ENCODE measurements around the gene P2RX7.

Gene P2RX7

DNA sequence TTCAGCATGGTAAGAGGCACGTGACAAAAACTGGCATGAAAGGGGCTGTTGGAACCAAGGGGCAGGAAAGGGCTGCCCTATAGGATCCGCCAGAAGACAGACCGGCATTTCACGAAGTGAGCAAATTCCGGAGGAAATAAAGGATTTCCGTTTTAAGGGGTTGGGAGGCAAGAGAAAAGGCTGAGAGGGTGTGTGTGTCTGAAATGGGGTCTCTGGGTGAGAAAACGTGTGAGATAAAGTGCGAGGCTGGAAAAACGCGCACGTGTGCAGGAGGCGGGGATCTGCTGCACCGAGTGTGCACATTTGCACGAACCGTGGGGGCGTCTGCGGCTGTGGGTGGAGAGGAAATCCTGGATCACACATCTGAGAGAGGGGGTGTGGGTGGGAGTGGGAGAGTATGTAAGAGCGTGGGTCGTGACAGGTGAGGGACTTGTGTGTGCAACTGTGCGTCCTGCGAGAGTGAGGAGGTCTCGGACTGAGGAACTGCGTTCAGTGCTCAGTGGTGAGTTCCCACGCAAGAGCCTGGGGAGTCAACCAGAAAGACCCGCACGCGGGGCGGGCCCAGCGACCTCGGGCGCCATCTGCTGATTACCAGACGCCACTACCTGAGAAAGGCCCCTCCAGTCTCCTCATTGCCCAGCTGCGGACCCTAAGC, 37.0 kb upstream of the P2RX7 start:
- H3K4me1 Mint-ChIP-seq = peaks cover 11 to 27% of the 10 kb centered on the region in 2 donors
- ATAC-seq (replicated peaks) (peak; percentile 91 to 95), DNase-seq (peak; percentile 71)
- peaks cover 1 to 5% of the 10 kb centered on the region in 2 donors for H3K36me3 Mint-ChIP-seq
- H3K27ac Mint-ChIP-seq = peak overlapping the region; percentile 80
- H3K9me3 Mint-ChIP-seq = peaks cover 0 to 2% of the 10 kb centered on the region in 2 donors
- peaks cover 9 to 13% of the 10 kb centered on the region in 2 donors for H3K27me3 Mint-ChIP-seq
- peak overlapping the region; percentile 67 to 76 for H3K4me3 Mint-ChIP-seq

DNA sequence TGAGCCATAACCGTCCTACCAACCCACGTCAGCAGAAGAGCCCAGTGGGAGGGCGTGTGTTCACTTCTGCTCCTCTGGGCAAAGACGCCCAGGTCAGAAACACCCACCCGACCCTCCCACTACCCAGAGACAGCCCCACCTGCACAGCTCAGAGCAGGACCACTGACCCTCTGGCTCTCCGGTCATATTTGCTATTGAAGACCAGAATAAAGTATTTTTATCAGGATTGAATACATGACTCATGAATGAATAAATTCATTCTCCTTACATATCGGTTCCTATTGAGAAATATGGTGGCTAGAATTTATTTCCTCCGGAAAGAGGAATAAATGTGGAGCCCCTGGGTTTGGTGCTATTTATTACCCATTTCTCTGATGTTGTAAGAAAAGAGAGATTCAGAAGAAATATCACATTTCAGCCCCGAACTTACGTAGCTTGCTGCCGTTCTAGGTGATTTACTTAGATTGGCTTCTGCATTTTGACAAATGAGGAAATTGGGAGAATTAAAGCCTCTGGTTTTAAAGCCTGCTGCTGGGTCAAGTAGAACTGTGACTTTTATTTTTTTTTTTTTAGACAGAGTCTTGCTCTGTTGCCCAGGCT, 36.4 kb upstream of the P2RX7 start:
- Mint-ChIP-seq H3K9me3 (peaks cover 0 to 2% of the 10 kb centered on the region in 2 donors), H3K27ac (peak overlapping the region; percentile 80)
- no peak for DNase-seq

DNA sequence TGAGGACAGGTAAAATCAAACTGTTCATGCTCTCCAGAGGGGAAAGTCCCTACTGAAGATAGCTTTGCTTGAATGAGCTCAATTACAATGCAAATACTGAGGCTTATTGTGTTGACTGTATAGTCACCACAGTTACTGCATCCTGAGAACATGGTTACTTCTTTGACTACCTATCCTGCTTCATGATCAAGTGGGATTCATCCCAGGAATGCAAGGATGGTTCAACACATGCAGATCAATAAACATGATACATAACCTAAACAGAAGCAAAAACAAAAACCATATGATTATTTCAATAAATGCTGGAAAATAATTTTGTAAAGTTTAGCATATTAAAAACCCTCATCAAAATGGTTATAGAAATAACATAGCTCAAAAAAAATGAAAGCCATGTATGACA, 32.9 kb upstream of the P2RX7 start:
- peaks cover 1 to 5% of the 10 kb centered on the region in 2 donors for H3K36me3 Mint-ChIP-seq
- no peak for DNase-seq
- H3K27me3 Mint-ChIP-seq = peaks cover 9 to 13% of the 10 kb centered on the region in 2 donors
- ATAC-seq (replicated peaks) = no peak
- H3K4me3 Mint-ChIP-seq = no peak overlapping the region
- H3K4me1 Mint-ChIP-seq = peaks cover 7 to 17% of the 10 kb centered on the region in 2 donors
- peaks cover 0 to 2% of the 10 kb centered on the region in 2 donors for H3K9me3 Mint-ChIP-seq
- no peak overlapping the region for H3K27ac Mint-ChIP-seq

More for the DNA sequence above, 36.4 kb upstream of the P2RX7 start:
- Mint-ChIP-seq H3K27me3 (peaks cover 9 to 13% of the 10 kb centered on the region in 2 donors), H3K36me3 (peaks cover 1 to 5% of the 10 kb centered on the region in 2 donors), H3K4me3 (peak overlapping the region; percentile 67 to 76), H3K4me1 (peaks cover 11 to 27% of the 10 kb centered on the region in 2 donors)
- no peak for ATAC-seq (replicated peaks)

DNA sequence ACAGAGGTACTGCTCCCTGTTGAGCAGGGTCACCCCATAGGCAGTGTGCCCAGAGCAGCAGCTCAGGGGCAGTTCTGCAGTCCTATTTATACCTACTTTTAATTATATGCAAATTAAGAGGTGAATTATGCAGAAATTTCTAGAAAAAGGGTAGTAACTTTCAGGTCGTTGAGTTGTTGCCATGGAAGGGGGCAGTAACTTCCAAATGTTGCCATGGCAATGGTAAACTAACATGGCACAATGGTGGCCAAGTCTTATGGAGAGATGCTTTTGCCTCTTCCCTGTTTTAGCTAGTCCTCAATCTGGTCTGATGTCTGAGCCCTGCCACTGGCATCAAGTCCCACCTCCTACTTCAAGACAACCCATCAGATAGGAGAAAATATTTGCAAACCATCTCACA, 30.4 kb upstream of the P2RX7 start:
- no peak for DNase-seq
- peaks cover 1 to 7% of the 10 kb centered on the region in 2 donors for H3K36me3 Mint-ChIP-seq
- no peaks in the 10 kb centered on the region for H3K4me1 Mint-ChIP-seq
- H3K27me3 Mint-ChIP-seq = peaks cover 0 to 6% of the 10 kb centered on the region in 2 donors
- no peak overlapping the region for H3K4me3 Mint-ChIP-seq
- ATAC-seq (replicated peaks) = no peak
- no peak overlapping the region for H3K27ac Mint-ChIP-seq
- peaks cover 0 to 5% of the 10 kb centered on the region in 2 donors for H3K9me3 Mint-ChIP-seq

DNA sequence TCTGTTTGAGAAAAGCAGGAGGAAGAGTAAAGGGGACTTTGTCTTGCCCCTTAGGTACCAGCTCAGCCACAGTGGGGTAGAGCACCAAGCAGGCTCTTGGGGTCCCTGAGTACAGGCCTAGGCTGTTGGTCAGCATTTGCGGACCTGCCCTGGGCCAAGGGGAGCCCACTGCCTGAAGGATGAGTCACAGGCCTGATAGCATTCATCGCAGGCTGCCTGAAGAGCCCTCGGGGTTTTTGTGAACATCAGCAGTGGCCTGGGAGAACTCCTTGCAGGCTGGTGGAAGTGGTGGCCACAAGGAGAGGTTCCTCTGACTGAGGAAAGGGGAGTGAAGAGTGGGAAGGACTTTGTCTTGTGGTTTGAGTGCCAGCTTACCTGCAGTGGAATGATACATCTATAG, 25.0 kb upstream of the P2RX7 start:
- peaks cover 0 to 3% of the 10 kb centered on the region in 2 donors for H3K9me3 Mint-ChIP-seq
- H3K36me3 Mint-ChIP-seq = peaks cover 0 to 2% of the 10 kb centered on the region in 2 donors
- no peaks in the 10 kb centered on the region for H3K27me3 Mint-ChIP-seq
- no peak for ATAC-seq (replicated peaks)
- no peak for DNase-seq
- H3K4me3 Mint-ChIP-seq = no peak overlapping the region
- no peak overlapping the region for H3K27ac Mint-ChIP-seq
- peaks cover 3 to 7% of the 10 kb centered on the region in 2 donors for H3K4me1 Mint-ChIP-seq

DNA sequence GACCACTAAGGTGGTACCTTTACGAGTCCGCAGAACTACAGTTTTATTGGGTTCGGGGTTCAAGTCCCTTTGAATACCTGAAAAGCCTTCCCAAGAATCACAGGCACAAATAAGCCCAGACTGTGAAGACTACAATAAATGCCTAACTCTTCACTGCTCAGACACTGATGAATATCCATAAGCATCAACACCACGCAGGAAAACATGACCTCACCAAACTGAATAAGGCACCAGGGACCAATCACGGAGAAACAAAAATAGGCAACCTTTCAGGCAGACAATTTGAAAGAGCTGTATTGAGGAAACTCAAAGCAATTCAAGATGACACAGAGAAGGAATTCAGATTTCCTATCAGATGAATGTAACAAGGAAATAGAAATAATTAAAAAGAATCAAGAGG, 24.2 kb upstream of the P2RX7 start:
- Mint-ChIP-seq H3K27ac (no peak overlapping the region), H3K9me3 (peaks cover 0 to 3% of the 10 kb centered on the region in 2 donors), H3K4me1 (peaks cover 3 to 7% of the 10 kb centered on the region in 2 donors), H3K27me3 (no peaks in the 10 kb centered on the region), H3K36me3 (peaks cover 0 to 2% of the 10 kb centered on the region in 2 donors), H3K4me3 (no peak overlapping the region)
- DNase-seq (no peak), ATAC-seq (replicated peaks) (no peak)

DNA sequence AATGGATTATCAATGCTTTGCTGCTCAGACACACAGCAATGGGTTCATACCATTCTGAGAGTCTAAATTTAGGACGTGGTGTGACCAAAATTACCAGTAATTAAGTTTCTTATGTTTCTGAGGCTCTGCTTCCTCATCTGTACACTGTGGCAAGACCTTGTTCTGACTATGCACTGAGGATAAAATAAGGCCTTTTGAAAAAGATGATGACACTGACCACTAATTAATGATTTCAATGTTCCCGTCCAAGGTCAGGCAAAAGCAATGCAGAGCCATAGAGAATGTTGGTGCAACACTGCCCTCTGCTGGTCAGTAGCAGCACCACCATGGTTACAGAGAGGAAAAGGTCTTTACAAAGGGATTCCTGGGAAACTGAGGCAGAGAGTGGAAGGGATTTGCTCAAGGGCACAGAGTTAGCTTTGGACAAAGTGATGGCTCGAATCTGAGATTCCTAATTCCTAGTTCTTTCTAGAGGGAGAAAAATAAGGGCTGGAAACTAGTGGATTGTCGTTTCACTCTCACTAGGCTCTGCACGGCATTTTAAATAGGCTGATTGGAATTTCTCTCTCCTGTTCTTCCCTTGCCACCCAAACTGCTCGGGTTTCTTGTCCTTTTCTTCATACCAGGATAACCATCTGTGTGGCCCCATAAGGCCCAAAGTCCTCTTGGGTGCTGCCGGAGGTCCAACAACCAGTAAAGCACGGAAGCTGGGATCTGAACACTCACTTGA, 22.3 kb upstream of the P2RX7 start:
- H3K4me1 Mint-ChIP-seq = peaks cover 3 to 7% of the 10 kb centered on the region in 2 donors
- H3K4me3 Mint-ChIP-seq = no peak overlapping the region
- DNase-seq (peak; percentile 44), ATAC-seq (replicated peaks) (peak; percentile 83 to 89)
- H3K27me3 Mint-ChIP-seq = no peaks in the 10 kb centered on the region
- no peaks in the 10 kb centered on the region for H3K36me3 Mint-ChIP-seq
- no peak overlapping the region for H3K27ac Mint-ChIP-seq
- no peaks in the 10 kb centered on the region for H3K9me3 Mint-ChIP-seq

DNA sequence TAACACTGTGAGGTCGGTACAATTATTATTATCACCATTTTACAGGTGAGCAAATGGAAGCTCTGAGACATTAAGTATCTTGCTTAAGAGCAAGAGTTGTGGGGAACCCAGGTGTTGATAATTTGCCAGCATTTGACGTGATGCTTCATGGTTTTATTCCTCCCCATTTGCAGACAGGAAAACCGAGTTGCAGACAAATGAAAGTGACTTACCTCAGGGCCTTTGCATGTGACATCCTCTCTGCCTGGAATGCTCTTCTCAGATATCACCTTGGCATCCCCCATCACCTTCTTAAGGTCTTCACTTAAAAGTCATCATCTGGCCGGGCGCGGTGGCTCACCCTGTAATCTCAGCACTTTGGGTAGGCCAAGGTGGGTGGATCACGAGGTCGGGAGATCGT, 21.0 kb upstream of the P2RX7 start:
- no peaks in the 10 kb centered on the region for H3K9me3 Mint-ChIP-seq
- no peaks in the 10 kb centered on the region for H3K36me3 Mint-ChIP-seq
- ATAC-seq (replicated peaks) = no peak
- H3K4me3 Mint-ChIP-seq = no peak overlapping the region
- no peak for DNase-seq
- peaks cover 3 to 7% of the 10 kb centered on the region in 2 donors for H3K4me1 Mint-ChIP-seq
- H3K27ac Mint-ChIP-seq = no peak overlapping the region
- no peaks in the 10 kb centered on the region for H3K27me3 Mint-ChIP-seq

DNA sequence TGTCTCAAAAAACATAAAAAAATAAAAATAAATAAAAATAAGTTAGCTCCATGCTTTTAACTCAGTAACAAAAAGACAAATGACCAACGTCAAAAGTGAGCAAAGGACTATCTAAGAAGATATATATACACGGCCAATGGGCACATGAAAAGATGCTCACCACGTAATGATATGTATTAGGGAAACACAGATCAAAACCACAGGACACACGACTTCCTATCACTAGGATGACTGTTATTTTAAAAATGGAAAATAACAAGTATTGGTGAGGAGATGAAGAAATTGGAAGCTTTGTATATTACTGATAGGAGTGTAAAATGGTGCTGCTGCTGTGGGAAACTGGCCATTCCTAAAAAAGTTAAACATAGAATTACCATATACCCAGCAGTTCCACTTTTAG, 20.2 kb upstream of the P2RX7 start:
- DNase-seq = no peak
- ATAC-seq (replicated peaks) = no peak
- no peaks in the 10 kb centered on the region for H3K36me3 Mint-ChIP-seq
- H3K4me3 Mint-ChIP-seq = no peak overlapping the region
- peaks cover 3 to 7% of the 10 kb centered on the region in 2 donors for H3K4me1 Mint-ChIP-seq
- H3K27ac Mint-ChIP-seq = no peak overlapping the region
- no peaks in the 10 kb centered on the region for H3K9me3 Mint-ChIP-seq
- H3K27me3 Mint-ChIP-seq = no peaks in the 10 kb centered on the region

DNA sequence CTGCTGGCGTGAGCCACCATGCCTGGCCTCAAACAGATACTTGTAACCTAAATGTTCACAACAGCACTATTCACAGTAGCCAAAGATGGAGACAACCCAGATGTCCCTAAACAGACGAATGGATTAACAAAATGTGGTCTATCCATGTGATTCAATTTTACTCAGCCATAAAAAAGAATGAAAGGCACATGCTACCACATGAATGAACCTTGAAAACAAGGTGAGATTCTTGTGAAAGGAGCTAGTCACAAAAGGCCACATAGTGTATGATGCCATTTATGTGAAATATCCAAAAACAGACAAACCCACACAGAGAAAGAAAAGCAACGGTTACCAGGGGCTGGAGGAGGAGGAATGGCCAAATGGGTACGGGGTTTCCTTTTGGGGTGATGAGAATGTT, 19.6 kb upstream of the P2RX7 start:
- no peak overlapping the region for H3K27ac Mint-ChIP-seq
- DNase-seq (no peak), ATAC-seq (replicated peaks) (no peak)
- H3K4me3 Mint-ChIP-seq = no peak overlapping the region
- H3K4me1 Mint-ChIP-seq = peaks cover 3 to 7% of the 10 kb centered on the region in 2 donors
- H3K9me3 Mint-ChIP-seq = no peaks in the 10 kb centered on the region
- no peaks in the 10 kb centered on the region for H3K36me3 Mint-ChIP-seq
- no peaks in the 10 kb centered on the region for H3K27me3 Mint-ChIP-seq

DNA sequence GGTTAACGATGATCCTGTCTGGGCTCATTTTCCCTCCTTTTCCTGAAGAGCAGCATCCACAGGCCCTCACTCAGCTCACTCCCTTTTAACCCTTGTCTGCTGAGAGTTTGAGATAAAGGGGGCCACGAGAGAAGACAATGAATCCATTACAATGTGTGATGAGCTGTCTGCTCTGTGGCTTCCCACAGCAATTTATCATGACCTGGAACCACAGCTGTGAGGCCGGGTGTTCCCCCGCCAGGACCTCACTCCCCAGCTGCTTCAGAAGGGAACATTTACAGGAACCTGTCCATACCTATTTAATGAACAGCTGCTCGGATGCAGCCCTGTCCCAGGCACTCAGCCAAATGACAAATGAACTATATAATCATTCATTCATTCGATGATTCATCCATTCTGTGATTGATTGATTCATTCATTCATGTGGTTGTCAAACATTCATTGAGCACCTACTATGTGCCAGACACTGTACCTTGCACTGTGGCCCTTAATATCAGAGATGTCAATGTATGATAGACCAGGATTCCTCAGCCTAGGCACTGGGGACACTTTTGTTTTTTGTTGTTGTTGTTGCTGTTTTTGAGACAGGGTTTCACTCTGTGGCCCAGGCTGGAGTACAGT, 18.5 kb upstream of the P2RX7 start:
- H3K27ac Mint-ChIP-seq = no peak overlapping the region
- H3K27me3 Mint-ChIP-seq = no peaks in the 10 kb centered on the region
- no peaks in the 10 kb centered on the region for H3K9me3 Mint-ChIP-seq
- peaks cover 3 to 7% of the 10 kb centered on the region in 2 donors for H3K4me1 Mint-ChIP-seq
- ATAC-seq (replicated peaks) (no peak), DNase-seq (no peak)
- H3K4me3 Mint-ChIP-seq = no peak overlapping the region
- no peaks in the 10 kb centered on the region for H3K36me3 Mint-ChIP-seq

DNA sequence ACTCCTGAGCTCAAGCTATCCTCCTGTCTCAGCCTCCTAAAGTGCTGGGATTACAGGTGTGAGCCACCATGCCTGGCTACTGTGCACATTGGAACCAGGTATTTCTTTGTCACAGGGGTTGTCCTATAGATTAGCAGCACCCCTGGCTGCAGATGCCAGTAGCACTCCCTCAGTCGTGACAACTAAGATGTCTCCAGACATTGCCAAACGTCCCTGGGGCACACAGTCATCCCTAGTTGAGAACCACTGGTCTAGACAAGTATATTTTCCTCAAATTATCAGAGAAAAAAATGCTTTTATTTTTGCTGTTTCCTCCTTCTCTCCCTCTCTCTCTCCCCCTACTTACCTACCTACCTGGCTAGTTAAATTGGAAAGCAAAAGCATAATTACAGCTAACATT, 17.9 kb upstream of the P2RX7 start:
- DNase-seq = no peak
- no peak overlapping the region for H3K27ac Mint-ChIP-seq
- H3K9me3 Mint-ChIP-seq = no peaks in the 10 kb centered on the region
- no peaks in the 10 kb centered on the region for H3K27me3 Mint-ChIP-seq
- H3K4me3 Mint-ChIP-seq = no peak overlapping the region
- ATAC-seq (replicated peaks) = no peak
- no peaks in the 10 kb centered on the region for H3K36me3 Mint-ChIP-seq
- H3K4me1 Mint-ChIP-seq = peaks cover 3 to 7% of the 10 kb centered on the region in 2 donors

DNA sequence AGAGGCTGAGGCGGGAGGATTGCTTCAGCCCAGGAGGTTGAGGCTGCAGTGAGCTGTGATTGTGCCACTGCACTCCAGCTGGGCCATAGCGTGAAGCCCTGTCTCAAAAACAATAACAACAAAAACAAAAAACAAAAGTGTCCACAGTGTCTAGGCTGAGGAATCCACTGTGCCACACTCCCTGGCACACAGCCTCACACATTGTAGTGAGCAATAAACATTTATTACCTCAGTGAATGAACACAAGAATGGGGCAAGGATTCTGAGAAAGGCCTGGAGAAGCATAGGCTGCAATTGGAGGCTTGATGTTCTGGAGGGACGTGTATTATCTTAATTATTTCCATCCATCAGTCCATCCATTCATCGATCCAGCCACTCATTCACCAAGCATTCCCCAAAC, 17.1 kb upstream of the P2RX7 start:
- Mint-ChIP-seq H3K27me3 (no peaks in the 10 kb centered on the region), H3K36me3 (no peaks in the 10 kb centered on the region), H3K4me1 (peaks cover 0 to 1% of the 10 kb centered on the region in 2 donors), H3K9me3 (no peaks in the 10 kb centered on the region), H3K4me3 (no peak overlapping the region), H3K27ac (no peak overlapping the region)
- ATAC-seq (replicated peaks) = no peak
- DNase-seq = no peak

All from stimulated activated naive B cell treated with anti-CD40 and anti-IgM and Interleukin-4, amounts not matched to agents 10 μg/mL and 1 μg/mL and 100 μg/mL, for 72 hours (primary cell).